GM12878 (cell line): Measurements from ENCODE around the gene PCDHGA6. TPM values are rescaled to one million over a fixed set of nuclear protein-coding genes. Genes with fewer than 3 reads are reported as not detected.

ENCODE experiments used
- ATAC-seq: fragments of 200-7000 bp; cut with Tn5 transposase; 3 replicates; pipeline ENCODE4 v1.9.1; 2020; ENCODE audit warnings: mild to moderate bottlenecking, moderate library complexity
- BruUV-seq: library from RNA; stranded (reverse); fragments of 400-500 nt; replicated peaks from 2 replicates; lab custom pipeline; 2021; lab: Mats Ljungman, UMichigan
- CTCF ChIA-PET: fragments of 300-600 bp; sonication (Branson Sonifier 250); formaldehyde crosslinking; extraction: SDS; loops from one replicate; lab custom pipeline; 2021; ENCODE audit warnings: inconsistent platforms; lab: Yijun Ruan, JAX
- POLR2A ChIA-PET: fragments of 350-600 bp; formaldehyde crosslinking; extraction: SDS; loops from one replicate; lab custom pipeline; 2021; ENCODE audit warnings: inconsistent platforms; lab: Charles Lee
- RAD21 ChIA-PET: fragments of 300-600 bp; sonication (Branson Sonifier 250); formaldehyde crosslinking; loops from one replicate; lab custom pipeline; 2023; ENCODE audit warnings: antibody characterized with exemption; ENCODE audit not compliant: unreplicated experiment; lab: Charles Lee
- SMC1A ChIA-PET: fragments of 300-600 bp; sonication (Branson Sonifier 250); formaldehyde crosslinking; loops from one replicate; lab custom pipeline; 2023; ENCODE audit not compliant: unreplicated experiment, uncharacterized antibody; lab: Charles Lee
- DNase-seq: peaks from one replicate; pipeline ENCODE4 v3.0.0-alpha.2; 2011; ENCODE audit warnings: low read depth, low spot score
- FAIRE-seq: peaks from 3 replicates; lab custom pipeline; 2011; peaks lifted over from hg19 to GRCh38; lab: Jason Lieb, UNC
- H2AFZ ChIP-seq: 2 replicates; pipeline ENCODE4 v1.6.0; 2011; ENCODE audit warnings: low read depth, low read length, control low read depth; ENCODE audit not compliant: control insufficient read depth
- H3K27ac ChIP-seq: 2 replicates; pipeline ENCODE4 v1.5.1; 2011; ENCODE audit warnings: control low read depth; ENCODE audit not compliant: control insufficient read depth, insufficient read depth
- H3K27me3 ChIP-seq, 2 experiments: replicated peaks in 1 of 2; 2 replicates each; pipeline versions ENCODE4 v1.6.0 to v1.6.1; 2011; ENCODE audit warnings: low read length in 1 of 2; ENCODE audit not compliant: control insufficient read depth in 2 of 2, insufficient read depth in 2 of 2
- H3K36me3 ChIP-seq, 2 experiments: 2 replicates each; pipeline ENCODE4 v1.5.1; 2011; ENCODE audit warnings: low read length in 1 of 2; ENCODE audit not compliant: control insufficient read depth in 2 of 2, insufficient read depth in 2 of 2
- H3K4me1 ChIP-seq: 2 replicates; pipeline ENCODE4 v1.6.1; 2011; ENCODE audit warnings: mild to moderate bottlenecking, low read length, moderate library complexity, mixed read lengths; ENCODE audit not compliant: control insufficient read depth, insufficient read depth
- H3K4me2 ChIP-seq: 2 replicates; pipeline ENCODE4 v1.6.0; 2011; ENCODE audit warnings: control low read depth; ENCODE audit not compliant: control insufficient read depth, insufficient read depth
- H3K4me3 ChIP-seq: fragments of 200-600 bp; sonication (generic); 2 replicates; pipeline ENCODE4 v1.5.1; 2016
- H3K79me2 ChIP-seq: 2 replicates; pipeline ENCODE4 v1.6.0; 2011; ENCODE audit warnings: low read length; ENCODE audit not compliant: control insufficient read depth, insufficient read depth
- H3K9ac ChIP-seq: 2 replicates; pipeline ENCODE4 v1.8.0; 2011; ENCODE audit warnings: low read length, control low read depth, mixed read lengths; ENCODE audit not compliant: control insufficient read depth, insufficient read depth
- H3K9me3 ChIP-seq: replicated peaks from 3 replicates; pipeline ENCODE4 v1.5.1; 2011; ENCODE audit warnings: mild to moderate bottlenecking, low read length; ENCODE audit not compliant: control insufficient read depth, insufficient read depth
- H4K20me1 ChIP-seq: 2 replicates; pipeline ENCODE4 v1.6.0; 2011; ENCODE audit not compliant: control insufficient read depth, insufficient read depth
- ASH2L ChIP-seq: fragments of 300-600, 200-600 bp; sonication (generic); IDR thresholded peaks from 2 replicates; pipeline ENCODE4 v1.6.1; 2017; ENCODE audit warnings: low read depth, mild to moderate bottlenecking, borderline replicate concordance
- ATF7 ChIP-seq: fragments of 450-650 bp; IDR thresholded peaks from 2 replicates; pipeline ENCODE4 v1.6.1; 2016; ENCODE audit warnings: low read depth, mild to moderate bottlenecking
- BACH1 ChIP-seq: fragments of 450-650 bp; IDR thresholded peaks from 2 replicates; pipeline ENCODE4 v1.6.1; 2017; ENCODE audit warnings: mild to moderate bottlenecking, borderline replicate concordance
- BMI1 ChIP-seq: fragments of 450-650 bp; IDR thresholded peaks from 2 replicates; pipeline ENCODE4 v1.6.1; 2016; ENCODE audit warnings: mild to moderate bottlenecking, moderate library complexity, borderline replicate concordance
- CTCF ChIP-seq, 3 experiments: IDR thresholded peaks in 2 of 3; conservative IDR thresholded peaks in 1 of 3; 2 replicates each; pipeline ENCODE4 v1.5.1; 2011; ENCODE audit warnings: low read depth in 3 of 3, low read length in 3 of 3, mild to moderate bottlenecking in 3 of 3, control low read depth in 2 of 3, moderate library complexity in 2 of 3, inconsistent platforms in 1 of 3, mixed read lengths in 1 of 3; ENCODE audit not compliant: control insufficient read depth in 2 of 3, insufficient read depth in 1 of 3; ENCODE audit errors: extremely low read depth in 1 of 3
- DPF2 ChIP-seq: fragments of 450-650 bp; IDR thresholded peaks from 2 replicates; pipeline ENCODE4 v1.6.1; 2017; ENCODE audit warnings: mild to moderate bottlenecking
- ETV6 ChIP-seq, 2 experiments: fragments of 450-650 bp in 1 of 2; IDR thresholded peaks in 1 of 2; conservative IDR thresholded peaks in 1 of 2; 2 replicates each; pipeline ENCODE4 v1.6.1; 2014; ENCODE audit warnings: antibody characterized with exemption in 1 of 2, borderline replicate concordance in 1 of 2, low read depth in 1 of 2, mild to moderate bottlenecking in 1 of 2, moderate library complexity in 1 of 2
- EZH2 ChIP-seq: IDR thresholded peaks from 2 replicates; pipeline ENCODE4 v1.6.1; 2012; ENCODE audit warnings: low read depth, mild to moderate bottlenecking, control low read depth, inconsistent platforms, low read length, borderline replicate concordance; ENCODE audit not compliant: control insufficient read depth
- FOXK2 ChIP-seq: fragments of 450-650 bp; IDR thresholded peaks from 2 replicates; pipeline ENCODE4 v1.6.1; 2017; ENCODE audit warnings: mild to moderate bottlenecking, moderate library complexity
- HCFC1 ChIP-seq: fragments of 150-350 bp; IDR thresholded peaks from 2 replicates; pipeline ENCODE4 v1.6.1; 2014; ENCODE audit warnings: low read length
- HDAC2 ChIP-seq: fragments of 200-600 bp; sonication (generic); IDR thresholded peaks from 2 replicates; pipeline ENCODE4 v1.6.1; 2017
- IKZF2 ChIP-seq, 2 experiments: fragments of 450-650 bp; IDR thresholded peaks; 2 replicates each; pipeline ENCODE4 v1.6.1; 2017; ENCODE audit warnings: mild to moderate bottlenecking in 2 of 2, moderate library complexity in 2 of 2
- JUND ChIP-seq: IDR thresholded peaks from 2 replicates; pipeline ENCODE4 v1.6.1; 2012; ENCODE audit warnings: low read depth, mild to moderate bottlenecking, low read length, improper control_type of control experiment, moderate library complexity
- NFYB ChIP-seq: IDR thresholded peaks from 2 replicates; pipeline ENCODE4 v1.6.1; 2011; ENCODE audit warnings: low read depth, mild to moderate bottlenecking, low read length, improper control_type of control experiment, moderate library complexity; ENCODE audit not compliant: insufficient read depth
- NR2C1 ChIP-seq: fragments of 450-650 bp; IDR thresholded peaks from 2 replicates; pipeline ENCODE4 v1.6.1; 2017; ENCODE audit warnings: antibody characterized with exemption, mild to moderate bottlenecking, moderate library complexity
- POLR2AphosphoS5 ChIP-seq: IDR thresholded peaks from 2 replicates; pipeline ENCODE4 v1.6.1; 2011; ENCODE audit warnings: mild to moderate bottlenecking, low read length, inconsistent platforms
- WGBS: methylation state at CpG from one replicate; pipeline ENCODE4 v1.1.6; 2016; ENCODE audit warnings: low lambda C conversion rate; ENCODE audit not compliant: insufficient replicate concordance, insufficient coverage; ENCODE audit errors: missing lambda C conversion rate; 5-methylcytosine and 5-hydroxymethylcytosine counted together
- in situ Hi-C: fragments of 300-500 bp; cut with MboI; formaldehyde crosslinking; loops from 9 replicates; pipeline ENCODE4 v1.14.3; 2018; ENCODE audit warnings: mixed read lengths
- intact Hi-C: fragments of 100-400 bp; cut with micrococcal nuclease; formaldehyde crosslinking; loops from one replicate; pipeline ENCODE4 v1.14.2; 2022; ENCODE audit not compliant: unreplicated experiment
- polyA plus RNA-seq, 11 experiments: library from polyadenylated mRNA; depleted of rRNA in 4 of 11; unstranded in 6 of 11; stranded (reverse) in 5 of 11; fragments of >200 nt; fragmentation: Nextera tagmentation in 4 of 11; fragmentation: Illumina TruSeq in 1 of 11; extraction: Ambion mirVana in 4 of 11; extraction: Trizol in 1 of 11; gene quantifications; 1 replicate in 1 of 11; 2 replicates in 10 of 11; pipeline versions ENCODE4 v1.2.1 to v1.2.3, GENCODE V29; 2011 to 2016; ENCODE audit warnings: inconsistent platforms in 2 of 11, missing spikeins in 2 of 11, low read depth in 1 of 11
- total RNA-seq, 4 experiments: library from RNA; depleted of rRNA in 3 of 4; stranded (reverse); fragments of >200 nt in 3 of 4; fragmentation: Illumina TruSeq in 1 of 4; extraction: Trizol in 1 of 4; gene quantifications; 2 replicates each; pipeline versions ENCODE4 v1.2.1 to v1.2.3, GENCODE V29; 2013 to 2021

Gene PCDHGA6
- total and polyA plus RNA-seq, 10 of the 15 experiments (the other 5 are each of a cell fraction or from before 2014, with no cell fraction given), result 0.04 to 0.60 (median 0.15) TPM; not detected in 3

GRCh38 chr5:141383345-141383744 lies 9.7 kb downstream of the PCDHGA6 start:
- no peak for DNase-seq
- TF ChIP-seq DPF2, result no peak
- TF ChIP-seq ASH2L, result no peak
- no peak for TF ChIP-seq BACH1
- no peak for TF ChIP-seq HCFC1
- no peak for TF ChIP-seq NFYB
- no peak for TF ChIP-seq ETV6 (conservative IDR thresholded peaks at IDR 0.05 in 1 of 2, IDR thresholded peaks at IDR 0.05 in 1 of 2; ENCODE audit: borderline replicate concordance in 1 of 2, low read depth in 1 of 2)
- TF ChIP-seq CTCF (IDR thresholded peaks at IDR 0.05 in 2 of 3, conservative IDR thresholded peaks at IDR 0.05 in 1 of 3; ENCODE audit: control insufficient read depth in 2 of 3, extremely low read depth in 1 of 3, insufficient read depth in 1 of 3, low read depth in 3 of 3, low read length in 3 of 3), result no peak
- TF ChIP-seq IKZF2 (IDR thresholded peaks at IDR 0.05), result no peak
- no peak for TF ChIP-seq NR2C1
- no peak for TF ChIP-seq ATF7
- no peak for TF ChIP-seq FOXK2
- TF ChIP-seq JUND, result no peak
- no peak for TF ChIP-seq EZH2
- TF ChIP-seq POLR2AphosphoS5, result no peak
- TF ChIP-seq BMI1, result no peak
- TF ChIP-seq HDAC2, result no peak
- ChIA-PET CTCF (interaction anchor here (0.8 to 1.5 kb wide), 2 partner anchors 8 to 175 kb away, joined by 3 read pairs; no protein-coding TSS in a partner anchor), RAD21 (no interaction called here), SMC1A (no interaction called here), POLR2A (no interaction called here)
- H2AFZ ChIP-seq, result no peak overlapping the region
- BruUV-seq, result no TSS peak
- in situ Hi-C loops, result no loop called here
- intact Hi-C loops, result no loop called here
- H3K4me2 ChIP-seq, result no peak overlapping the region
- no peaks in the 10 kb centered on the region for H3K79me2 ChIP-seq
- no peak overlapping the region for H3K27ac ChIP-seq
- no peak overlapping the region for H3K9ac ChIP-seq
- H3K4me3 ChIP-seq, result no peak overlapping the region
- no peaks in the 10 kb centered on the region for H4K20me1 ChIP-seq
- H3K4me1 ChIP-seq, result no peaks in the 10 kb centered on the region
- no peaks in the 10 kb centered on the region for H3K27me3 ChIP-seq
- no peak for FAIRE-seq
- no peak for ATAC-seq
- WGBS, result 27% methylated on average over 21 of the region's 21 CpGs
- H3K9me3 ChIP-seq, result peaks cover 2% of the 10 kb centered on the region; the same call in 1 of the 3 replicates
- H3K36me3 ChIP-seq, result no peaks in the 10 kb centered on the region
